GM12878 (cell line): ENCODE data around the gene RFK. TPM values are rescaled to one million over a fixed set of nuclear protein-coding genes. Genes with fewer than 3 reads are reported as not detected.

Experiments
- ATAC-seq: fragments of 200-7000 bp; cut with Tn5 transposase; 3 replicates; pipeline ENCODE4 v1.9.1; 2020; ENCODE audit warnings: mild to moderate bottlenecking, moderate library complexity
- BruUV-seq: library from RNA; stranded (reverse); fragments of 400-500 nt; replicated peaks from 2 replicates; lab custom pipeline; 2021; lab: Mats Ljungman, UMichigan
- CTCF ChIA-PET: fragments of 300-600 bp; sonication (Branson Sonifier 250); formaldehyde crosslinking; extraction: SDS; loops from one replicate; lab custom pipeline; 2021; ENCODE audit warnings: inconsistent platforms; lab: Yijun Ruan, JAX
- POLR2A ChIA-PET: fragments of 350-600 bp; formaldehyde crosslinking; extraction: SDS; loops from one replicate; lab custom pipeline; 2021; ENCODE audit warnings: inconsistent platforms; lab: Charles Lee
- RAD21 ChIA-PET: fragments of 300-600 bp; sonication (Branson Sonifier 250); formaldehyde crosslinking; loops from one replicate; lab custom pipeline; 2023; ENCODE audit warnings: antibody characterized with exemption; ENCODE audit not compliant: unreplicated experiment; lab: Charles Lee
- SMC1A ChIA-PET: fragments of 300-600 bp; sonication (Branson Sonifier 250); formaldehyde crosslinking; loops from one replicate; lab custom pipeline; 2023; ENCODE audit not compliant: unreplicated experiment, uncharacterized antibody; lab: Charles Lee
- DNase-seq: peaks from one replicate; pipeline ENCODE4 v3.0.0-alpha.2; 2011; ENCODE audit warnings: low read depth, low spot score
- FAIRE-seq: peaks from 3 replicates; lab custom pipeline; 2011; peaks lifted over from hg19 to GRCh38; lab: Jason Lieb, UNC
- H2AFZ ChIP-seq: 2 replicates; pipeline ENCODE4 v1.6.0; 2011; ENCODE audit warnings: low read depth, low read length, control low read depth; ENCODE audit not compliant: control insufficient read depth
- H3K27ac ChIP-seq: 2 replicates; pipeline ENCODE4 v1.5.1; 2011; ENCODE audit warnings: control low read depth; ENCODE audit not compliant: control insufficient read depth, insufficient read depth
- H3K27me3 ChIP-seq, 2 experiments: replicated peaks in 1 of 2; 2 replicates each; pipeline versions ENCODE4 v1.6.0 to v1.6.1; 2011; ENCODE audit warnings: low read length in 1 of 2; ENCODE audit not compliant: control insufficient read depth in 2 of 2, insufficient read depth in 2 of 2
- H3K36me3 ChIP-seq, 2 experiments: 2 replicates each; pipeline ENCODE4 v1.5.1; 2011; ENCODE audit warnings: low read length in 1 of 2; ENCODE audit not compliant: control insufficient read depth in 2 of 2, insufficient read depth in 2 of 2
- H3K4me1 ChIP-seq: 2 replicates; pipeline ENCODE4 v1.6.1; 2011; ENCODE audit warnings: mild to moderate bottlenecking, low read length, moderate library complexity, mixed read lengths; ENCODE audit not compliant: control insufficient read depth, insufficient read depth
- H3K4me2 ChIP-seq: 2 replicates; pipeline ENCODE4 v1.6.0; 2011; ENCODE audit warnings: control low read depth; ENCODE audit not compliant: control insufficient read depth, insufficient read depth
- H3K4me3 ChIP-seq: fragments of 200-600 bp; sonication (generic); 2 replicates; pipeline ENCODE4 v1.5.1; 2016
- H3K79me2 ChIP-seq: 2 replicates; pipeline ENCODE4 v1.6.0; 2011; ENCODE audit warnings: low read length; ENCODE audit not compliant: control insufficient read depth, insufficient read depth
- H3K9ac ChIP-seq: 2 replicates; pipeline ENCODE4 v1.8.0; 2011; ENCODE audit warnings: low read length, control low read depth, mixed read lengths; ENCODE audit not compliant: control insufficient read depth, insufficient read depth
- H3K9me3 ChIP-seq: replicated peaks from 3 replicates; pipeline ENCODE4 v1.5.1; 2011; ENCODE audit warnings: mild to moderate bottlenecking, low read length; ENCODE audit not compliant: control insufficient read depth, insufficient read depth
- H4K20me1 ChIP-seq: 2 replicates; pipeline ENCODE4 v1.6.0; 2011; ENCODE audit not compliant: control insufficient read depth, insufficient read depth
- BRCA1 ChIP-seq: IDR thresholded peaks from 2 replicates; pipeline ENCODE4 v1.6.1; 2011; ENCODE audit warnings: low read depth, low read length, improper control_type of control experiment
- CBFB ChIP-seq: IDR thresholded peaks from 2 replicates; pipeline ENCODE4 v1.6.1; 2016; ENCODE audit warnings: antibody characterized with exemption, low read depth
- CREB1 ChIP-seq: IDR thresholded peaks from 2 replicates; pipeline ENCODE4 v1.6.1; 2012; ENCODE audit warnings: low read depth, mild to moderate bottlenecking, inconsistent platforms
- CREM ChIP-seq: IDR thresholded peaks from 2 replicates; pipeline ENCODE4 v1.6.1; 2014; ENCODE audit warnings: antibody characterized with exemption, low read depth
- POU2F2 ChIP-seq: IDR thresholded peaks from 3 replicates; pipeline ENCODE4 v1.6.1; 2011; ENCODE audit warnings: low read depth, mild to moderate bottlenecking, low read length, borderline replicate concordance
- SIN3A ChIP-seq: IDR thresholded peaks from 2 replicates; pipeline ENCODE4 v1.6.1; 2012; ENCODE audit warnings: low read depth, low read length, improper control_type of control experiment
- SPI1 ChIP-seq: IDR thresholded peaks from 2 replicates; pipeline ENCODE4 v1.6.1; 2011; ENCODE audit warnings: low read depth, mild to moderate bottlenecking, low read length, moderate library complexity, borderline replicate concordance; ENCODE audit not compliant: insufficient read depth
- ZNF207 ChIP-seq: fragments of 450-650 bp; IDR thresholded peaks from 2 replicates; pipeline ENCODE4 v1.6.1; 2014; ENCODE audit warnings: antibody characterized with exemption, mild to moderate bottlenecking, borderline replicate concordance
- WGBS: methylation state at CpG from one replicate; pipeline ENCODE4 v1.1.6; 2016; ENCODE audit warnings: low lambda C conversion rate; ENCODE audit not compliant: insufficient replicate concordance, insufficient coverage; ENCODE audit errors: missing lambda C conversion rate; 5-methylcytosine and 5-hydroxymethylcytosine counted together
- in situ Hi-C: fragments of 300-500 bp; cut with MboI; formaldehyde crosslinking; loops from 9 replicates; pipeline ENCODE4 v1.14.3; 2018; ENCODE audit warnings: mixed read lengths
- intact Hi-C: fragments of 100-400 bp; cut with micrococcal nuclease; formaldehyde crosslinking; loops from one replicate; pipeline ENCODE4 v1.14.2; 2022; ENCODE audit not compliant: unreplicated experiment
- polyA plus RNA-seq, 11 experiments: library from polyadenylated mRNA; depleted of rRNA in 4 of 11; unstranded in 6 of 11; stranded (reverse) in 5 of 11; fragments of >200 nt; fragmentation: Nextera tagmentation in 4 of 11; fragmentation: Illumina TruSeq in 1 of 11; extraction: Ambion mirVana in 4 of 11; extraction: Trizol in 1 of 11; gene quantifications; 1 replicate in 1 of 11; 2 replicates in 10 of 11; pipeline versions ENCODE4 v1.2.1 to v1.2.3, GENCODE V29; 2011 to 2016; ENCODE audit warnings: inconsistent platforms in 2 of 11, missing spikeins in 2 of 11, low read depth in 1 of 11
- total RNA-seq, 4 experiments: library from RNA; depleted of rRNA in 3 of 4; stranded (reverse); fragments of >200 nt in 3 of 4; fragmentation: Illumina TruSeq in 1 of 4; extraction: Trizol in 1 of 4; gene quantifications; 2 replicates each; pipeline versions ENCODE4 v1.2.1 to v1.2.3, GENCODE V29; 2013 to 2021
- TF ChIP-seq, protein P1 (sequence below): fragments of 450-650 bp; IDR thresholded peaks from 2 replicates; pipeline ENCODE4 v1.6.1; 2017; ENCODE audit warnings: mild to moderate bottlenecking, moderate library complexity

The RFK gene
- total and polyA plus RNA-seq, 10 of the 15 experiments (the other 5 are each of a cell fraction or from before 2014, with no cell fraction given) = 4.4 to 18.6 (median 11.6) TPM

DNA sequence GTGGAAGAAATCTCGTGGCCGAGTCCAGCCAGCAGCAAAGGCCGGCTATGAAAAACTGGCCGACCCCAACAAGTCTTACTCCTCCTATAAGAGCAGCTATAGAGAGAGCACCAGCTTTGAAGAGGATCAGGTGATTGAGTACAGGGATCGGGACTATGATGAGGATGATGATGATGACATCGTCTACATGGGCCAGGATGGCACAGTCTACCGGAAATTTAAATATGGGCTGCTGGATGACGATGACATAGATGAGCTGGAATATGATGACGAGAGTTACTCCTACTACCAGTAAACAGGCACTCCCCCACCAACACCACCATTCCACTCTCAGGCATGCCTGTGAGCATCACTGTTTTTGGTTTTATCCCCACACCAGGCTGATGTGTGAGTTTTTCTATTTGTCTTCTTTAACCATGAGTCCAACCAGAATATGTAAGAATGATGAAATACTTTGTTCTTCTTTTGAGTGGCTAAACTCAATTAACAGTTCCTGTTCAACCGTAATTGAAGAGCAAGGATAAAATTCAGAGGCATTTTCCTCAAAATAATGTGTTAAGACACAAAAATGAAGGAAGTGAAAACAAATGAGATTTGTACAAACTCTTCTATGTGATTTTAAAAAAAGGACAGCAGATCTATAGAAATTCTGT is 35.5 kb downstream of the RFK start:
- Histone ChIP-seq H3K9ac (no peak overlapping the region), H3K9me3 (no peaks in the 10 kb centered on the region), H3K27ac (no peak overlapping the region), H2AFZ (no peak overlapping the region), H3K27me3 (peaks cover 1 to 4% of the 10 kb centered on the region in 2 experiments; a peak in 2 of 4 replicates), H3K4me2 (no peak overlapping the region), H3K4me3 (no peak overlapping the region), H4K20me1 (no peaks in the 10 kb centered on the region), H3K36me3 (no peaks in the 10 kb centered on the region)
- in situ Hi-C loops = no loop called here
- ATAC-seq = no peak
- ChIA-PET SMC1A (no interaction called here), CTCF (interaction anchor here (1.3 kb wide), 1 partner anchor 12 kb away, joined by 3 read pairs; no protein-coding TSS in a partner anchor), POLR2A (no interaction called here), RAD21 (interaction anchor here (0.6 kb wide), 1 partner anchor 1680 kb away, joined by 3 read pairs; no protein-coding TSS in a partner anchor)
- 33% methylated on average over 10 of the region's 10 CpGs for WGBS
- no peak for DNase-seq
- no peak for FAIRE-seq
- TF ChIP-seq CREB1 (no peak), SIN3A (no peak), CBFB (no peak), SPI1 (no peak), CREM (no peak), POU2F2 (no peak), ZNF207 (no peak), BRCA1 (no peak)
- TF ChIP-seq, protein P1, sequence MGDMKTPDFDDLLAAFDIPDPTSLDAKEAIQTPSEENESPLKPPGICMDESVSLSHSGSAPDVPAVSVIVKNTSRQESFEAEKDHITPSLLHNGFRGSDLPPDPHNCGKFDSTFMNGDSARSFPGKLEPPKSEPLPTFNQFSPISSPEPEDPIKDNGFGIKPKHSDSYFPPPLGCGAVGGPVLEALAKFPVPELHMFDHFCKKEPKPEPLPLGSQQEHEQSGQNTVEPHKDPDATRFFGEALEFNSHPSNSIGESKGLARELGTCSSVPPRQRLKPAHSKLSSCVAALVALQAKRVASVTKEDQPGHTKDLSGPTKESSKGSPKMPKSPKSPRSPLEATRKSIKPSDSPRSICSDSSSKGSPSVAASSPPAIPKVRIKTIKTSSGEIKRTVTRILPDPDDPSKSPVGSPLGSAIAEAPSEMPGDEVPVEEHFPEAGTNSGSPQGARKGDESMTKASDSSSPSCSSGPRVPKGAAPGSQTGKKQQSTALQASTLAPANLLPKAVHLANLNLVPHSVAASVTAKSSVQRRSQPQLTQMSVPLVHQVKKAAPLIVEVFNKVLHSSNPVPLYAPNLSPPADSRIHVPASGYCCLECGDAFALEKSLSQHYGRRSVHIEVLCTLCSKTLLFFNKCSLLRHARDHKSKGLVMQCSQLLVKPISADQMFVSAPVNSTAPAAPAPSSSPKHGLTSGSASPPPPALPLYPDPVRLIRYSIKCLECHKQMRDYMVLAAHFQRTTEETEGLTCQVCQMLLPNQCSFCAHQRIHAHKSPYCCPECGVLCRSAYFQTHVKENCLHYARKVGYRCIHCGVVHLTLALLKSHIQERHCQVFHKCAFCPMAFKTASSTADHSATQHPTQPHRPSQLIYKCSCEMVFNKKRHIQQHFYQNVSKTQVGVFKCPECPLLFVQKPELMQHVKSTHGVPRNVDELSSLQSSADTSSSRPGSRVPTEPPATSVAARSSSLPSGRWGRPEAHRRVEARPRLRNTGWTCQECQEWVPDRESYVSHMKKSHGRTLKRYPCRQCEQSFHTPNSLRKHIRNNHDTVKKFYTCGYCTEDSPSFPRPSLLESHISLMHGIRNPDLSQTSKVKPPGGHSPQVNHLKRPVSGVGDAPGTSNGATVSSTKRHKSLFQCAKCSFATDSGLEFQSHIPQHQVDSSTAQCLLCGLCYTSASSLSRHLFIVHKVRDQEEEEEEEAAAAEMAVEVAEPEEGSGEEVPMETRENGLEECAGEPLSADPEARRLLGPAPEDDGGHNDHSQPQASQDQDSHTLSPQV = no peak
- TF ChIP-seq, all 136 proteins: peak for 0
- BruUV-seq = no TSS peak
- intact Hi-C loops = no loop called here
- Histone ChIP-seq H3K4me1 (no peaks in the 10 kb centered on the region), H3K79me2 (no peaks in the 10 kb centered on the region)
